Thyroid gland (tissue), 4 donors: Measurements from ENCODE around the gene DNAAF5.

Experiments used
- POLR2A ChIP-seq, 2 donors: fragments of 450-650 bp; IDR thresholded peaks; one replicate each; pipeline ENCODE4 v1.6.1; 2017; ENCODE audit warnings: antibody characterized with exemption in 2 of 2, mild to moderate bottlenecking in 2 of 2, moderate library complexity in 1 of 2
- TF ChIP-seq, protein P1 (sequence below), 6 experiments: fragments of 200-600 bp in 3 of 6; fragments of 450-650 bp in 3 of 6; sonication (generic) in 3 of 6; IDR thresholded peaks; one replicate each; pipeline ENCODE4 v1.5.1; 2016 to 2019; ENCODE audit warnings: antibody characterized with exemption in 6 of 6, mild to moderate bottlenecking in 2 of 6, inconsistent platforms in 1 of 6, moderate library complexity in 1 of 6

DNA sequence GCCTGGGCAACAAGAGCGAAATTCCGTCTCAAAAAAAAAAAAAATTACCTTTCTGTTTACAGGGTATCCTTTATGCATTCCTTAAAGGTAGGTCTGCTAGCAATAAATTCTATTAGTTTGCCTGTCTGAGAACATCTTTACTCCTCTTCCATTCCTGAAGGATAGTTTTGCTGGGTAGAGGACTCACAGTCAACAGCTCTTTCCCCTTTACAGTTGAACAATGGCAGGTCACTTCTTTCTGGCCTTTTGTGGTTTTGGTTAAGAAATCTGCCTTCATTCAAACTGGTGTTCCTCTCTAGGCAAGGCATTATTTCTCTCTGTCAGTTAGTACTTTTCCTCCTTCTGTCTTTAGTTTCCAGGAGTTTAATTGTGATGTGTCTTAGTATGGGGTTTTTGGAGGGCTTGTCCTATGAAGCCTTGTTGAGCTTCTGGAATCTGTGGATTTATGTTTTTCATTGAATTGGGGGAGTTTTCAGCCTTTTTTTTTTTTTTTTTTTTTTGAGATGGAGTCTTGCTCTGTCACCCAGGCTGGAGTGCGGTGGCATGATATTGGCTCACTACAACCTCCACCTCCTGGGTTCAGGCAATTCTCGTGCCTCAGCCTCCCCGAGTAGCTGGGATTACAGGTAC is 4.8 kb upstream of the DNAAF5 start:
- TF ChIP-seq, protein P1, sequence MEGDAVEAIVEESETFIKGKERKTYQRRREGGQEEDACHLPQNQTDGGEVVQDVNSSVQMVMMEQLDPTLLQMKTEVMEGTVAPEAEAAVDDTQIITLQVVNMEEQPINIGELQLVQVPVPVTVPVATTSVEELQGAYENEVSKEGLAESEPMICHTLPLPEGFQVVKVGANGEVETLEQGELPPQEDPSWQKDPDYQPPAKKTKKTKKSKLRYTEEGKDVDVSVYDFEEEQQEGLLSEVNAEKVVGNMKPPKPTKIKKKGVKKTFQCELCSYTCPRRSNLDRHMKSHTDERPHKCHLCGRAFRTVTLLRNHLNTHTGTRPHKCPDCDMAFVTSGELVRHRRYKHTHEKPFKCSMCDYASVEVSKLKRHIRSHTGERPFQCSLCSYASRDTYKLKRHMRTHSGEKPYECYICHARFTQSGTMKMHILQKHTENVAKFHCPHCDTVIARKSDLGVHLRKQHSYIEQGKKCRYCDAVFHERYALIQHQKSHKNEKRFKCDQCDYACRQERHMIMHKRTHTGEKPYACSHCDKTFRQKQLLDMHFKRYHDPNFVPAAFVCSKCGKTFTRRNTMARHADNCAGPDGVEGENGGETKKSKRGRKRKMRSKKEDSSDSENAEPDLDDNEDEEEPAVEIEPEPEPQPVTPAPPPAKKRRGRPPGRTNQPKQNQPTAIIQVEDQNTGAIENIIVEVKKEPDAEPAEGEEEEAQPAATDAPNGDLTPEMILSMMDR (IDR thresholded peaks at IDR 0.05), result no peak
- TF ChIP-seq POLR2A (IDR thresholded peaks at IDR 0.05), result no peak
